ENCODE results near the gene PXMP4. TPM values are rescaled to one million over a fixed set of nuclear protein-coding genes. Genes with fewer than 3 reads are reported as not detected.
A peak's percentile ranks its signal among the peaks of the same experiment; 100 is the strongest.

PXMP4 gene
- total and polyA plus RNA-seq, 9 of the 15 experiments (the other 6 are each of a cell fraction or from before 2014, with no cell fraction given), result 4.8 to 29.1 (median 6.8) TPM

DNA sequence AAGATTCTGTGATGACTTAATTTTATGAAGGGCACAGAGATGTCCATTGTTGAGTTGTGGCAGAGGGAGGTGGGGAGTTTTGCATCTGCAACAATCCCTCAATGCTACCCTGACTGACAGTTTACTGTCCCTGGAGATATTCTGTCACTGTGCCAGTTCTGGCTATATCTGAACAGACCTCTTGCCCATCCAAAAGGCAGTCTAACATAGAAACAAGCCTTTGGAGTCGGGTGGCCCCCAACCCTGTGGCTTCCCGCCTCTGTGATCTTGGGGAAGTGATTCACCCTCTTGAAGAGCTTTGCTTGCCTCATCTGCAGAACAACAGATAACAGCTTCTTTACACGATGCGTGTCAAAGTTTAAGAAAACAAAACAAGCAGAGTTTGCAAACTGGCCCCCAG, 30.1 kb downstream of the PXMP4 start (continued):
- TF ChIP-seq, protein P1, sequence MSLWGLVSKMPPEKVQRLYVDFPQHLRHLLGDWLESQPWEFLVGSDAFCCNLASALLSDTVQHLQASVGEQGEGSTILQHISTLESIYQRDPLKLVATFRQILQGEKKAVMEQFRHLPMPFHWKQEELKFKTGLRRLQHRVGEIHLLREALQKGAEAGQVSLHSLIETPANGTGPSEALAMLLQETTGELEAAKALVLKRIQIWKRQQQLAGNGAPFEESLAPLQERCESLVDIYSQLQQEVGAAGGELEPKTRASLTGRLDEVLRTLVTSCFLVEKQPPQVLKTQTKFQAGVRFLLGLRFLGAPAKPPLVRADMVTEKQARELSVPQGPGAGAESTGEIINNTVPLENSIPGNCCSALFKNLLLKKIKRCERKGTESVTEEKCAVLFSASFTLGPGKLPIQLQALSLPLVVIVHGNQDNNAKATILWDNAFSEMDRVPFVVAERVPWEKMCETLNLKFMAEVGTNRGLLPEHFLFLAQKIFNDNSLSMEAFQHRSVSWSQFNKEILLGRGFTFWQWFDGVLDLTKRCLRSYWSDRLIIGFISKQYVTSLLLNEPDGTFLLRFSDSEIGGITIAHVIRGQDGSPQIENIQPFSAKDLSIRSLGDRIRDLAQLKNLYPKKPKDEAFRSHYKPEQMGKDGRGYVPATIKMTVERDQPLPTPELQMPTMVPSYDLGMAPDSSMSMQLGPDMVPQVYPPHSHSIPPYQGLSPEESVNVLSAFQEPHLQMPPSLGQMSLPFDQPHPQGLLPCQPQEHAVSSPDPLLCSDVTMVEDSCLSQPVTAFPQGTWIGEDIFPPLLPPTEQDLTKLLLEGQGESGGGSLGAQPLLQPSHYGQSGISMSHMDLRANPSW (CRISPR knock-in tag; IDR thresholded peaks at IDR 0.05), result no peak
- peak; percentile 98 to 99 for TF ChIP-seq RCOR1 (IDR thresholded peaks at IDR 0.05; ENCODE audit: borderline replicate concordance in 1 of 2, low read depth in 2 of 2, low read length in 2 of 2)
- TF ChIP-seq, protein P2, sequence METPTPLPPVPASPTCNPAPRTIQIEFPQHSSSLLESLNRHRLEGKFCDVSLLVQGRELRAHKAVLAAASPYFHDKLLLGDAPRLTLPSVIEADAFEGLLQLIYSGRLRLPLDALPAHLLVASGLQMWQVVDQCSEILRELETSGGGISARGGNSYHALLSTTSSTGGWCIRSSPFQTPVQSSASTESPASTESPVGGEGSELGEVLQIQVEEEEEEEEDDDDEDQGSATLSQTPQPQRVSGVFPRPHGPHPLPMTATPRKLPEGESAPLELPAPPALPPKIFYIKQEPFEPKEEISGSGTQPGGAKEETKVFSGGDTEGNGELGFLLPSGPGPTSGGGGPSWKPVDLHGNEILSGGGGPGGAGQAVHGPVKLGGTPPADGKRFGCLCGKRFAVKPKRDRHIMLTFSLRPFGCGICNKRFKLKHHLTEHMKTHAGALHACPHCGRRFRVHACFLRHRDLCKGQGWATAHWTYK (CRISPR knock-in tag; IDR thresholded peaks at IDR 0.05), result no peak
- TF ChIP-seq CEBPG (CRISPR knock-in tag; IDR thresholded peaks at IDR 0.05), result peak; percentile 63; the same call in 1 of the 2 replicates
- no peak for TF ChIP-seq CEBPG (tag; conservative IDR thresholded peaks at IDR 0.05 in 1 of 2, IDR thresholded peaks at IDR 0.05 in 1 of 2)
- TF ChIP-seq ZBTB7A (IDR thresholded peaks at IDR 0.05; ENCODE audit: borderline replicate concordance, control insufficient read depth, low read depth, low read length), result peak; percentile 66
- TF ChIP-seq MTA1 (IDR thresholded peaks at IDR 0.05; ENCODE audit: borderline replicate concordance), result no peak
- TF ChIP-seq RBFOX2 (IDR thresholded peaks at IDR 0.05; ENCODE audit: low read depth, low read length), result no peak
- no peak for TF ChIP-seq ZFP1 (CRISPR knock-in tag; IDR thresholded peaks at IDR 0.05)
- TF ChIP-seq EP300 (IDR thresholded peaks at IDR 0.05; ENCODE audit: low read length), result peak; percentile 90
- TF ChIP-seq IRF1 (CRISPR knock-in tag; IDR thresholded peaks at IDR 0.05; ENCODE audit: borderline replicate concordance), result no peak
- TF ChIP-seq, protein P3, sequence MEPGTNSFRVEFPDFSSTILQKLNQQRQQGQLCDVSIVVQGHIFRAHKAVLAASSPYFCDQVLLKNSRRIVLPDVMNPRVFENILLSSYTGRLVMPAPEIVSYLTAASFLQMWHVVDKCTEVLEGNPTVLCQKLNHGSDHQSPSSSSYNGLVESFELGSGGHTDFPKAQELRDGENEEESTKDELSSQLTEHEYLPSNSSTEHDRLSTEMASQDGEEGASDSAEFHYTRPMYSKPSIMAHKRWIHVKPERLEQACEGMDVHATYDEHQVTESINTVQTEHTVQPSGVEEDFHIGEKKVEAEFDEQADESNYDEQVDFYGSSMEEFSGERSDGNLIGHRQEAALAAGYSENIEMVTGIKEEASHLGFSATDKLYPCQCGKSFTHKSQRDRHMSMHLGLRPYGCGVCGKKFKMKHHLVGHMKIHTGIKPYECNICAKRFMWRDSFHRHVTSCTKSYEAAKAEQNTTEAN (CRISPR knock-in tag; IDR thresholded peaks at IDR 0.05), result no peak
- TF ChIP-seq ARID3A (IDR thresholded peaks at IDR 0.05; ENCODE audit: borderline replicate concordance, low read depth, low read length), result peak; percentile 44; the same call in 1 of the 2 replicates
- no peak for TF ChIP-seq ILF3 (IDR thresholded peaks at IDR 0.05; ENCODE audit: borderline replicate concordance)
- no peak for TF ChIP-seq HBP1 (CRISPR knock-in tag; IDR thresholded peaks at IDR 0.05)
- TF ChIP-seq ARNT (IDR thresholded peaks at IDR 0.05), result peak in 1 of 2 experiments; percentile 78; a peak in 1 of 4 replicates
- TF ChIP-seq ATF1 (CRISPR knock-in tag; IDR thresholded peaks at IDR 0.05), result no peak
- TF ChIP-seq ATF1 (tag; IDR thresholded peaks at IDR 0.05), result peak; percentile 46; the same call in 1 of the 2 replicates
- TF ChIP-seq MAFG (tag; conservative IDR thresholded peaks at IDR 0.05), result 0 out of 2 replicates have a peak, but pooled peaks have one; percentile 5
- TF ChIP-seq ZSCAN32 (CRISPR knock-in tag; IDR thresholded peaks at IDR 0.05), result no peak
